ENCODE data around the gene TSHZ2.

The TSHZ2 gene

DNA sequence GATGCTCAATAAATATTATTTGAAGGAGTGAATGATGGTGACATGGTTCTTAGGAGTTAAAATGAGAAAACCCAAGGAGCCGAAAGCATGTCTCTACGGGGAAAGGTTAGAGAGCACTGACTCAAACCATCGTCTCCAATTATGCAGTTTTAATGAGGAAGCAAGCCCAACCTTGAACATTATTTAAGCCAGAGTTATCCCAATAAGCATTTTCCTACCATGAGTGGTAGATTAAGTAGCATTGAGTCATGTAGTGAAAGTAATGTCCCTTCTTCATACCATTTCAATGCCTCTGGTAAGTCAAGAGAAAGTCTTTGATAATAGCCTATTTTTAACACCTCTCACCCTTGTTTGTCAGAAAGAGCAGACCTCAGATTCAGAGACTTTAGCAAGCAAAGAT lies 13.5 kb downstream of the TSHZ2 start:
- DNase-seq (ENCODE audit: insufficient read length): no peak
- no peak for FAIRE-seq
- TF ChIP-seq POLR2AphosphoS5 (IDR thresholded peaks at IDR 0.05; ENCODE audit: low read depth, low read length): no peak
- TF ChIP-seq POLR2A (IDR thresholded peaks at IDR 0.05; ENCODE audit: low read depth, low read length): no peak
- TF ChIP-seq TAF1 (IDR thresholded peaks at IDR 0.05; ENCODE audit: borderline replicate concordance, low read depth, low read length): no peak

GRCh38 chr20:52987295-52987694 lies 15.1 kb downstream of the TSHZ2 start:
- DNase-seq (ENCODE audit: insufficient read length): no peak
- no peak for FAIRE-seq
- TF ChIP-seq POLR2A (IDR thresholded peaks at IDR 0.05; ENCODE audit: low read depth, low read length) (no peak), POLR2AphosphoS5 (IDR thresholded peaks at IDR 0.05; ENCODE audit: low read depth, low read length) (no peak), TAF1 (IDR thresholded peaks at IDR 0.05; ENCODE audit: borderline replicate concordance, low read depth, low read length) (no peak)

DNA sequence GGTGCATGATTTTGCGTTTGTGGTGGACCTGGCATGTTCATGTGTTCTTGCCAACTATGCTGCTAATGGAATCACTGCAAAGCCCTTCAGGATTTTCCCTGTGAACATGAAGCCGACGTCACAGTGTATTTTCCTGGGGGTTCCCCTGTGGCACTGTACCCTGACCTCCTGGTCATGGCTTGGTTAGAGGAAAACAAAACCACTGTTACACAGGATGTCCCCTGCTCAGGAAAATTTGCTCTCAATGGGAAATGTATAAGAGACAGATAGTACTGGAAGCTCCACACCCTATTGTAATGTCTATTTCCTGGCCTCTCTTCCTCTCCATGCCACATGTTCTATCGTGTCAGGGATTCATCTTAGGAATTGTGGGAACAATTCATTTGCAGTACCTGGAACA lies 19.7 kb downstream of the TSHZ2 start:
- FAIRE-seq: no peak
- DNase-seq (ENCODE audit: insufficient read length): no peak
- TF ChIP-seq POLR2A (IDR thresholded peaks at IDR 0.05; ENCODE audit: low read depth, low read length) (no peak), POLR2AphosphoS5 (IDR thresholded peaks at IDR 0.05; ENCODE audit: low read depth, low read length) (no peak), TAF1 (IDR thresholded peaks at IDR 0.05; ENCODE audit: borderline replicate concordance, low read depth, low read length) (no peak)

DNA sequence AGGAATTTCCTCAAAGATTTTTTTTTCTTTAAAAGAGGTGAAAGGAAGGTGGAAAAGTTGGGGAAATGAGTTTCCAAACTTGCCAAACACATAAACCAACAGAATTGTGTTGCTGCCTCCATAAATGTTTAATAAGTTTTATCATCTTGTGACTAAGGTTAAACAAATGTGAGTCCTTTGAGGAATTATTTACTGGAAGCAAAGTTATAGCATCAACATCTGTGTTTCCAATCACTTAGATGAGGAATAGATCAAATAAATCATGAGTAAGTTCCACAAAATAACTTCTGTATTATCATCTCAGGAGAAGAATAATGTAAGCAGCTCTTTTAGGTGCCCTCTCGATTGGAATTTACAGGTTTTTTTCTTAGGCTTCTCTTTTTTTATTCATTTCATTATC lies 20.5 kb downstream of the TSHZ2 start:
- no peak for TF ChIP-seq POLR2AphosphoS5 (IDR thresholded peaks at IDR 0.05; ENCODE audit: low read depth, low read length)
- no peak for TF ChIP-seq TAF1 (IDR thresholded peaks at IDR 0.05; ENCODE audit: borderline replicate concordance, low read depth, low read length)
- DNase-seq (ENCODE audit: insufficient read length) (no peak), FAIRE-seq (no peak)

- FAIRE-seq (no peak), DNase-seq (ENCODE audit: insufficient read length) (no peak)
- TF ChIP-seq POLR2A (IDR thresholded peaks at IDR 0.05; ENCODE audit: low read depth, low read length) (no peak), TAF1 (IDR thresholded peaks at IDR 0.05; ENCODE audit: borderline replicate concordance, low read depth, low read length) (no peak), POLR2AphosphoS5 (IDR thresholded peaks at IDR 0.05; ENCODE audit: low read depth, low read length) (no peak)
These were observed 20.9 kb downstream of the TSHZ2 start for GRCh38 chr20:52993076-52993475.

DNA sequence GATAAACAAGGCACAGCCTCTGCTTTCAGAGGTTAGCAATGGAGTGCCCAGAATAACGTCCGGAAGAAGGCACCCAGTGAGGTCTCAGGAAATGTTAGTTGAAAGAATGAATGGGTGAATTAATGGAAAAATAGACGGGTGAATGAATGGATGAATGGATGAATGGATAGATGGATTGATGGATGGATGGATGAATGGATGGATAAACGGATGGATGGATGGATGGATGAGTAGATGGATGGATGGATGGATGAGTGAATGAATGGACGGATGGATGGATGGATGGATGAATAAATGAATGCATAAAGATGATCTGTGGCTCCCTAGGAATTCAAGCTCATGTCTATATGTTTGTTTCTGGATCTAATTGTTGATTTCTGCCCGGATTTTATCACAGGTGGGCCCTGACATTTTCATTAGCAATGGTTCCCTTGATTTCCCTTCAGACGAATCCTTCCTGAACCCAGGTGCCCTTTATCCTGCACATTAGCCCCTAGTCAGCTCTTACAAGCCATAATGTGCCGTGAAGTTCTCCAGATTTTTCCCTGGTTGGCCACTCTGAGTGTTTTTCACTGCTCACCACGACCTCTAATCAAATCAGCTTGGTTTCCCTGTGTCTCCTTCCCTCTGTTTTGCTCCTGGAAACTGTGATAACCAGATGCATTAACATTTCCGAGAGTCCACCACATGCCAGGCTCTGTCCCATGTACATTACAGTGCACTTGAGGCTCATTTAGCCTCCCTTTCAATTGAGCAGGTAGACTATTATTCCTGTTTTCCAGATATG lies 22.2 kb downstream of the TSHZ2 start:
- TF ChIP-seq TAF1 (IDR thresholded peaks at IDR 0.05; ENCODE audit: borderline replicate concordance, low read depth, low read length): no peak
- no peak for TF ChIP-seq POLR2A (IDR thresholded peaks at IDR 0.05; ENCODE audit: low read depth, low read length)
- TF ChIP-seq POLR2AphosphoS5 (IDR thresholded peaks at IDR 0.05; ENCODE audit: low read depth, low read length): no peak
- DNase-seq (ENCODE audit: insufficient read length) (no peak), FAIRE-seq (no peak)

- FAIRE-seq: no peak
- no peak for DNase-seq (ENCODE audit: insufficient read length)
- no peak for TF ChIP-seq POLR2AphosphoS5 (IDR thresholded peaks at IDR 0.05; ENCODE audit: low read depth, low read length)
- TF ChIP-seq POLR2A (IDR thresholded peaks at IDR 0.05; ENCODE audit: low read depth, low read length): no peak
- TF ChIP-seq TAF1 (IDR thresholded peaks at IDR 0.05; ENCODE audit: borderline replicate concordance, low read depth, low read length): no peak
These were observed 24.0 kb downstream of the TSHZ2 start for GRCh38 chr20:52996130-52996529.

DNA sequence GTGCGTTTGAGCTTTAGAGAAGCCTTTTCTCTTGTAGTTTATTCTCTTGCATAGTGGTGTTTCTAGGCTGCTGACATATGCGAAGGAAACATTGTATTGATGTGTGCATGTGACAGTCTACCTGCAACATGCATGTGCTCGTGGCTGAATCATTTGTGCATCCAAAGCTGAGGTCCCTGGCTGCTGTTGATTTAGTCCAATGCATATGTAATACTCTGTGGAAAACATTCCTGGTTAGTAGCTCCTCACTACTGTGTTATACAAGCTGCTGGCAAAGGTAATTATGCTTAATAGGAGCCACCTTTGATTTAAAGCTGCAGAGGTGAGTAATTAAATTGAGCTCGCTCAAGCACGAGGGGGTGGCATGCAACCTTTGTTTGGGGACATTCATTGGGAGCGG lies 24.5 kb downstream of the TSHZ2 start:
- no peak for DNase-seq (ENCODE audit: insufficient read length)
- no peak for FAIRE-seq
- TF ChIP-seq POLR2AphosphoS5 (IDR thresholded peaks at IDR 0.05; ENCODE audit: low read depth, low read length): no peak
- no peak for TF ChIP-seq TAF1 (IDR thresholded peaks at IDR 0.05; ENCODE audit: borderline replicate concordance, low read depth, low read length)
- no peak for TF ChIP-seq POLR2A (IDR thresholded peaks at IDR 0.05; ENCODE audit: low read depth, low read length)

DNA sequence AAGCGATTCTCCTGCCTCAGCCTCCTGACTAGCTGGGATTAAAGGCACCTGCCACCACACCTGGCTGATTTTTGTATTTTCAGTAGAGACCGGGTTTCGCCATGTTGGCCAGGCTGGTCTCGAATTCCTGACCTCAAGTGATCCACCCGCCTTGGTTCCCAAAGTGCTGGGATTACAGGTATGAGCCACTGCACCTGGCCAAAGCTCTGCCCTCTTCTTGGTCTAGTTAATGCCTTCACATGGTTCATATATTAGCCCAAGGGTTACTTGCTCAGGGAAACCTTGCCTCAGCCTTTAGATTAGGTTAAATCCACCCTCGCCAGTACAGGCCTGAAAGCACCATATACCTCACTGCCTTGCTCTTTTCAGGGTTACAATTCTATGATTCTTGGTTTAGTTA lies 26.1 kb downstream of the TSHZ2 start:
- FAIRE-seq: no peak
- TF ChIP-seq TAF1 (IDR thresholded peaks at IDR 0.05; ENCODE audit: borderline replicate concordance, low read depth, low read length) (no peak), POLR2A (IDR thresholded peaks at IDR 0.05; ENCODE audit: low read depth, low read length) (no peak), POLR2AphosphoS5 (IDR thresholded peaks at IDR 0.05; ENCODE audit: low read depth, low read length) (no peak)

DNA sequence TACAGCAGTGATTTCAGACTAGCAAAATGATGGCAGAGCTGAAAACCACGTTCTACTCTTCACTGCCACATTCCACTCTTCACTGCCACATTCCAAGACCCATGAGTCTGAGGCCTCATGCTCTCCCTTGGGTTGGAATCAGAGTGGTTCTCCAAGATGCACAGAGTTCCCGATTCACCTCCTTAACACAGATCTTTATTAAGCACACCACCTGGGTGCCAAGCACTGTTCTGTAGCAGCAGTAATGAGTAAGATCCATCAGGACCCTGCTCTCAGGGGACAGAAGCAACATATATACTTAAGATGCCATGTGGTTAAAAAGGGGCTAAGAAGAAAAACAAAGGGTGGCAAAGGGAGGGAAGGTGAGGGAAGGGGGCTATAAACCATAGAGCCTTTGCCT lies 26.9 kb downstream of the TSHZ2 start:
- no peak for FAIRE-seq

More for the DNA sequence above, 26.1 kb downstream of the TSHZ2 start:
- DNase-seq (ENCODE audit: insufficient read length): no peak

DNA sequence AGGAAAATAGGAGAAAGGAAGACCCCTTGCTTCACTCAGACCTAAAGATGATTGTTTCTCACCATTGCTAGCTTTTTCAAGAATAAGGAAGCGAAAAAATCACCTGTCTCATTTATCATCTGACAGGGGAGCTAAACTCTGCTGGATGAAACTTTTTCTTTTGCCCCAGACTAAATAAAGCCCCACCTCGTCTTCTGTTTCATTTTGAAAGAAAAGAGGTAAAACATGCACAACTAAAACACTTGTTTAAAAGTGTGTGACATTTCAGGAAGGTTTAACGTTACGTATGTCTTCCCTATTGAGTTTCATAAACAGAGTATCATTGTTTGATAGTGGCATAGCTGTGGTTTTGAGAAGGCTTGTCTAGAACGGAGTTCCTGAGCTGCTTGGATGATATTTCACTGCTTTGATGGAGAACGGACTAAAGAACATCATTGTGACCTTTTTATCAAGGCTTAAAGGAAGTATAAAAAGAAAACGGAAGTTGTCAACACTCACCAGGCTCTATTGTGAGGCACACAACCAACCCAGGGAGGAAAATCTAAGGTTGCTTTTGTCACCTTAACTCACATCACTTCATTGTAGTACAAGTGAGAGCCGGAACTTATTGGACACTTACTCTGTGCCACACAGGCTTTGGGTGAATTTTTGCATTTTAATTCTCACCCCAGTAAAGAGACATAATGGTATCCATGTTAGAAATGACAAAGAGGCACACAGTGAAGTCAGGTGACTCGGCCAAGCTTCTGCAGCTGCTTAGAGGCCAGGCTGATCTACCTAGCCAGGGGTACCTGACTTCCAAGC lies 29.5 kb downstream of the TSHZ2 start:
- peak; percentile 82 for FAIRE-seq
- TF ChIP-seq POLR2AphosphoS5 (IDR thresholded peaks at IDR 0.05; ENCODE audit: low read depth, low read length): no peak
- no peak for TF ChIP-seq TAF1 (IDR thresholded peaks at IDR 0.05; ENCODE audit: borderline replicate concordance, low read depth, low read length)
- no peak for TF ChIP-seq POLR2A (IDR thresholded peaks at IDR 0.05; ENCODE audit: low read depth, low read length)
- no peak for DNase-seq (ENCODE audit: insufficient read length)

More for the DNA sequence above, 26.9 kb downstream of the TSHZ2 start:
- no peak for DNase-seq (ENCODE audit: insufficient read length)
- TF ChIP-seq POLR2AphosphoS5 (IDR thresholded peaks at IDR 0.05; ENCODE audit: low read depth, low read length): no peak

GRCh38 chr20:53002786-53003185 lies 30.6 kb downstream of the TSHZ2 start:
- FAIRE-seq (no peak), DNase-seq (ENCODE audit: insufficient read length) (no peak)
- TF ChIP-seq POLR2A (IDR thresholded peaks at IDR 0.05; ENCODE audit: low read depth, low read length): no peak
- TF ChIP-seq TAF1 (IDR thresholded peaks at IDR 0.05; ENCODE audit: borderline replicate concordance, low read depth, low read length): no peak
- no peak for TF ChIP-seq POLR2AphosphoS5 (IDR thresholded peaks at IDR 0.05; ENCODE audit: low read depth, low read length)

Measured in GM12892 (cell line).